Measurements from ENCODE around the gene OST4.

The OST4 gene

GRCh38 chr2:27091746-27092695 is 20.6 kb upstream of the OST4 start:
- H2AK5ac ChIP-seq (ENCODE audit: low read length): no peak overlapping the region
- H3K18ac ChIP-seq (ENCODE audit: low read length): no peak overlapping the region
- H3K9ac ChIP-seq (ENCODE audit: low read length): no peak overlapping the region
- H4K5ac ChIP-seq (ENCODE audit: low read length): no peak overlapping the region
- no peak overlapping the region for H2BK15ac ChIP-seq (replicated peaks; ENCODE audit: low read depth)
- no peak overlapping the region for H3K4ac ChIP-seq (ENCODE audit: low read depth, low read length)
- H2BK5ac ChIP-seq (ENCODE audit: low read length): no peak overlapping the region
- H3K4me2 ChIP-seq (ENCODE audit: low read length): no peak overlapping the region
- no CpG with 5 or more reads among the region's 25 CpGs for WGBS (ENCODE audit: extremely low coverage, insufficient coverage, low lambda C conversion rate)
- H2BK120ac ChIP-seq (ENCODE audit: low read depth, low read length): no peak overlapping the region
- H3K56ac ChIP-seq (ENCODE audit: low read length): no peak overlapping the region
- H3K36me3 ChIP-seq (ENCODE audit: control insufficient read depth, insufficient read depth, low read length): no peaks in the 10 kb centered on the region
- no peaks in the 10 kb centered on the region for H3K4me1 ChIP-seq (ENCODE audit: control insufficient read depth, low read depth, low read length)
- no peak overlapping the region for H3K27ac ChIP-seq (ENCODE audit: low read depth, low read length)
- H3K79me2 ChIP-seq (ENCODE audit: control insufficient read depth, insufficient read depth, low read length): no peaks in the 10 kb centered on the region
- no peak overlapping the region for H3K23ac ChIP-seq (ENCODE audit: low read length)
- no peaks in the 10 kb centered on the region for H3K27me3 ChIP-seq (ENCODE audit: insufficient read depth, low read length, poor library complexity)
- H3K79me1 ChIP-seq (ENCODE audit: low read length): no peaks in the 10 kb centered on the region
- no peak for DNase-seq
- no peak overlapping the region for H3K4me3 ChIP-seq (ENCODE audit: low read length)
- H4K8ac ChIP-seq (ENCODE audit: low read depth, low read length): no peak overlapping the region

GRCh38 chr2:27089111-27089954 is 17.9 kb upstream of the OST4 start:
- Histone ChIP-seq H3K27me3 (ENCODE audit: insufficient read depth, low read length, poor library complexity) (no peaks in the 10 kb centered on the region), H2AK5ac (ENCODE audit: low read length) (no peak overlapping the region), H3K36me3 (ENCODE audit: control insufficient read depth, insufficient read depth, low read length) (no peaks in the 10 kb centered on the region), H3K18ac (ENCODE audit: low read length) (no peak overlapping the region), H3K4me2 (ENCODE audit: low read length) (no peak overlapping the region), H3K23ac (ENCODE audit: low read length) (no peak overlapping the region), H3K79me1 (ENCODE audit: low read length) (no peaks in the 10 kb centered on the region), H3K4ac (ENCODE audit: low read depth, low read length) (no peak overlapping the region), H3K27ac (ENCODE audit: low read depth, low read length) (no peak overlapping the region), H3K4me1 (ENCODE audit: control insufficient read depth, low read depth, low read length) (no peaks in the 10 kb centered on the region), H2BK5ac (ENCODE audit: low read length) (no peak overlapping the region), H3K4me3 (ENCODE audit: low read length) (no peak overlapping the region), H2BK15ac (replicated peaks; ENCODE audit: low read depth) (no peak overlapping the region), H3K79me2 (ENCODE audit: control insufficient read depth, insufficient read depth, low read length) (no peaks in the 10 kb centered on the region), H4K5ac (ENCODE audit: low read length) (no peak overlapping the region), H2BK120ac (ENCODE audit: low read depth, low read length) (no peak overlapping the region), H3K9ac (ENCODE audit: low read length) (no peak overlapping the region), H4K8ac (ENCODE audit: low read depth, low read length) (no peak overlapping the region), H3K56ac (ENCODE audit: low read length) (no peak overlapping the region)
- DNase-seq: no peak
- whole genome bisulfite sequencing (ENCODE audit: extremely low coverage, insufficient coverage, low lambda C conversion rate): no CpG with 5 or more reads among the region's 14 CpGs

GRCh38 chr2:27088634-27089033 is 17.2 kb upstream of the OST4 start:
- no peak overlapping the region for H2BK15ac ChIP-seq (replicated peaks; ENCODE audit: low read depth)
- H4K8ac ChIP-seq (ENCODE audit: low read depth, low read length): no peak overlapping the region
- H3K27ac ChIP-seq (ENCODE audit: low read depth, low read length): no peak overlapping the region
- no peak overlapping the region for H3K18ac ChIP-seq (ENCODE audit: low read length)
- no peak overlapping the region for H3K56ac ChIP-seq (ENCODE audit: low read length)
- H4K5ac ChIP-seq (ENCODE audit: low read length): no peak overlapping the region
- DNase-seq: no peak
- no peak overlapping the region for H3K4me3 ChIP-seq (ENCODE audit: low read length)
- H3K36me3 ChIP-seq (ENCODE audit: control insufficient read depth, insufficient read depth, low read length): no peaks in the 10 kb centered on the region
- no CpG with 5 or more reads among the region's 6 CpGs for WGBS (ENCODE audit: extremely low coverage, insufficient coverage, low lambda C conversion rate)
- H3K9ac ChIP-seq (ENCODE audit: low read length): no peak overlapping the region
- no peak overlapping the region for H2BK5ac ChIP-seq (ENCODE audit: low read length)
- H3K4me2 ChIP-seq (ENCODE audit: low read length): no peak overlapping the region
- H2AK5ac ChIP-seq (ENCODE audit: low read length): no peak overlapping the region
- no peaks in the 10 kb centered on the region for H3K27me3 ChIP-seq (ENCODE audit: insufficient read depth, low read length, poor library complexity)
- H3K4ac ChIP-seq (ENCODE audit: low read depth, low read length): no peak overlapping the region
- H3K79me2 ChIP-seq (ENCODE audit: control insufficient read depth, insufficient read depth, low read length): no peaks in the 10 kb centered on the region
- H3K23ac ChIP-seq (ENCODE audit: low read length): no peak overlapping the region
- H2BK120ac ChIP-seq (ENCODE audit: low read depth, low read length): no peak overlapping the region
- no peaks in the 10 kb centered on the region for H3K79me1 ChIP-seq (ENCODE audit: low read length)
- H3K4me1 ChIP-seq (ENCODE audit: control insufficient read depth, low read depth, low read length): no peaks in the 10 kb centered on the region

DNA sequence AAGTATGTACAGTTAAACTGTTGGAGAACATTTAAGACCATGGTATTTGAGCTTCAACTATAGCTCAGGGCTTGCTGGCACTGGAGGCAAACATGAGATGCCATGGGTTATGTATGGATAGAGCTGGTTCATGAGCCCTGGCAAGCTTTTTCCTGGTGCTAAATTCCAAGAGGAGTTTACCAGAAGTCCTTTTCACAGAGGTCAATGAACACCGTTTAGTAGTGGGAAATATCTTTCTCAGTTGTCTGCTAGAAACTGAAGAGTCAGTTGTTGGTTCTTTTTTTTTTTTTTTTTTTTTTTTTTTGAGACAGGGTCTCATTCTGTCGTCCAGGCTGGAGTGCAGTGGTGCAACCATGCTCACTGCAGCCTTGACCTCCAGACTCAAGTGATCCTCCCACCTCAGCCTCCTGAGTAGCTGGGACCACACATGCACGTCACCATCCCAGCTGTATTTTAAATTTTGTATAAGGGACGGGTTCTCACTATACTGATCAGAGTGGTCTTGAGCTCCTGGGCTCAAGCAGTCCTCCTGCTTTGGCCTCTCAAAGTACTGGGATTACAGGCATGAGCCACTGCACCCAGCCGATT is 16.5 kb upstream of the OST4 start:
- Histone ChIP-seq H3K36me3 (ENCODE audit: control insufficient read depth, insufficient read depth, low read length) (no peaks in the 10 kb centered on the region), H3K27me3 (ENCODE audit: insufficient read depth, low read length, poor library complexity) (no peaks in the 10 kb centered on the region), H3K4me1 (ENCODE audit: control insufficient read depth, low read depth, low read length) (no peaks in the 10 kb centered on the region), H3K4ac (ENCODE audit: low read depth, low read length) (no peak overlapping the region), H3K79me1 (ENCODE audit: low read length) (no peaks in the 10 kb centered on the region), H3K23ac (ENCODE audit: low read length) (no peak overlapping the region), H3K56ac (ENCODE audit: low read length) (no peak overlapping the region), H4K8ac (ENCODE audit: low read depth, low read length) (no peak overlapping the region), H3K27ac (ENCODE audit: low read depth, low read length) (no peak overlapping the region), H2BK15ac (replicated peaks; ENCODE audit: low read depth) (no peak overlapping the region), H3K18ac (ENCODE audit: low read length) (no peak overlapping the region), H3K9ac (ENCODE audit: low read length) (no peak overlapping the region), H2BK120ac (ENCODE audit: low read depth, low read length) (no peak overlapping the region), H2AK5ac (ENCODE audit: low read length) (no peak overlapping the region), H4K5ac (ENCODE audit: low read length) (no peak overlapping the region), H2BK5ac (ENCODE audit: low read length) (no peak overlapping the region), H3K4me2 (ENCODE audit: low read length) (no peak overlapping the region), H3K4me3 (ENCODE audit: low read length) (no peak overlapping the region), H3K79me2 (ENCODE audit: control insufficient read depth, insufficient read depth, low read length) (no peaks in the 10 kb centered on the region)
- no CpG with 5 or more reads among the region's 5 CpGs for WGBS (ENCODE audit: extremely low coverage, insufficient coverage, low lambda C conversion rate)
- no peak for DNase-seq

- no peaks in the 10 kb centered on the region for H3K27me3 ChIP-seq (ENCODE audit: insufficient read depth, low read length, poor library complexity)
- H3K36me3 ChIP-seq (ENCODE audit: control insufficient read depth, insufficient read depth, low read length): no peaks in the 10 kb centered on the region
- H3K4ac ChIP-seq (ENCODE audit: low read depth, low read length): no peak within 1 kb of the TSS
- H3K18ac ChIP-seq (ENCODE audit: low read length): peak within 1 kb of the TSS; percentile 35
- DNase-seq: no peak
- peak within 1 kb of the TSS; percentile 92 for H3K9ac ChIP-seq (ENCODE audit: low read length)
- no peak within 1 kb of the TSS for H2BK120ac ChIP-seq (ENCODE audit: low read depth, low read length)
- H2BK15ac ChIP-seq (replicated peaks; ENCODE audit: low read depth): no peak within 1 kb of the TSS
- no CpG with 5 or more reads among the region's 54 CpGs for WGBS (ENCODE audit: extremely low coverage, insufficient coverage, low lambda C conversion rate)
- peak within 1 kb of the TSS; percentile 59 for H4K8ac ChIP-seq (ENCODE audit: low read depth, low read length)
- H3K4me3 ChIP-seq (ENCODE audit: low read length): peak within 1 kb of the TSS; percentile 38
- no peak within 1 kb of the TSS for H4K5ac ChIP-seq (ENCODE audit: low read length)
- no peaks in the 10 kb centered on the region for H3K4me1 ChIP-seq (ENCODE audit: control insufficient read depth, low read depth, low read length)
- peak within 1 kb of the TSS; percentile 87 for H3K4me2 ChIP-seq (ENCODE audit: low read length)
- H2AK5ac ChIP-seq (ENCODE audit: low read length): no peak within 1 kb of the TSS
- H3K79me2 ChIP-seq (ENCODE audit: control insufficient read depth, insufficient read depth, low read length): no peaks in the 10 kb centered on the region
- no peak within 1 kb of the TSS for H2BK5ac ChIP-seq (ENCODE audit: low read length)
- no peak within 1 kb of the TSS for H3K27ac ChIP-seq (ENCODE audit: low read depth, low read length)
- no peaks in the 10 kb centered on the region for H3K79me1 ChIP-seq (ENCODE audit: low read length)
- peak within 1 kb of the TSS; percentile 1 for H3K23ac ChIP-seq (ENCODE audit: low read length)
- peak within 1 kb of the TSS; percentile 77 for H3K56ac ChIP-seq (ENCODE audit: low read length)
Observed at GRCh38 chr2:27086724-27087593, 15.5 kb upstream of the OST4 start, which contains the start of gene KHK. TSS of gene KHK (plus strand) at chr2:27086772. CDS start at chr2:27087260, 488 bp downstream.
